ENCODE results near the gene UVRAG. TPM values are rescaled to one million over a fixed set of nuclear protein-coding genes. Genes with fewer than 3 reads are reported as not detected.

UVRAG gene
- total and polyA plus RNA-seq, 2 of the 13 experiments (the other 11 are each of a cell fraction or from before 2014, with no cell fraction given), result 9.7 to 17.3 TPM

DNA sequence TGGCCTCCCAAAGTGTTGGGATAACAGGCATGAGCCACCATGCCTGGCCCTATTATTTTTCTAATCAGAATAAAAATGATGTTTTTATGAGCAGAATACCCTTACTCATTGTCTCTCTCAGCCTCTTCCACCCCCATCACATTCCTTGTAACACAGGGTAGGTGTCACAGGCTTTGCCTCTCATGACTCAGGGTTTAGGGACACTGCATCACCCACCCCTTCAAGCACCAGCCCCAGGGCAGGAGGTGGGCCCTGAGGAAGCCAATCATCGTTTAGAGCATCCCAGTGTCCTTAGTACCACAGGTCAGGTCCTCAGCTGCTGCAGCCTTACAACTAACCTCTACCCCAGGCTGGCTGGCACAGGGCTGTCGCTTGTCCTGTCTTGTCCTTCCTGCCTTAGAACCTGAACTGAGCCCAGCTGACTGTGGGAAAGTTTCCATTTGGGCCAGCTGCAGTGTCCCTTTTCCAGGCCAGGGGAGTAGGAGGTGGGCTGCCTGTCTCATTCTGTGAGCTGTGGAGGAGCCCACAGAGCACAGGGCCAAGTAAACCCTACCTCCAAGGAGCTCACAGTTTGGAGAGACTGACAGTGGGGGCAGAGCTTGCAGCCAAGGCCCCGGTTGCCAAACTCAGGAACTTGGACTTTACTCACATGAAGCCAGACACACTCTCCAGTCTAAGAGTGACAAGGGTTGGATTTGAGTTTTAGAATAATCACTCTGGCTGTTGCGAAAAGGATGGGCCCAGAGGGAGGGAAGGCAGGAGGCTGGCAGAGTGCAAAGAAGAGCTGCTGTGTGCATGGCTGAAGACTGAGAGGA lies 19.5 kb upstream of the UVRAG start (continued):
- no peak for TF ChIP-seq MTA3 (CRISPR knock-in tag; IDR thresholded peaks at IDR 0.05)
- TF ChIP-seq ZNF451 (CRISPR knock-in tag; IDR thresholded peaks at IDR 0.05), result peak; percentile 68; the same call in 1 of the 2 replicates
- TF ChIP-seq TBL1XR1 (IDR thresholded peaks at IDR 0.05; ENCODE audit: borderline replicate concordance, low read length, partially characterized antibody), result no peak
- TF ChIP-seq ISX (CRISPR knock-in tag; conservative IDR thresholded peaks at IDR 0.05), result no peak
- TF ChIP-seq ZNF546 (CRISPR knock-in tag; conservative IDR thresholded peaks at IDR 0.05), result no peak
- TF ChIP-seq KLF11 (CRISPR knock-in tag; IDR thresholded peaks at IDR 0.05), result no peak
- no peak for TF ChIP-seq SOX5 (CRISPR knock-in tag; IDR thresholded peaks at IDR 0.05; ENCODE audit: borderline replicate concordance)
- no peak for TF ChIP-seq KAT2B (IDR thresholded peaks at IDR 0.05; ENCODE audit: borderline replicate concordance, low read depth, low read length)
- TF ChIP-seq SKI (IDR thresholded peaks at IDR 0.05; ENCODE audit: partially characterized antibody), result peak; percentile 62
- no peak for TF ChIP-seq ZNF30 (CRISPR knock-in tag; IDR thresholded peaks at IDR 0.05)
- TF ChIP-seq MEIS2 (CRISPR knock-in tag; IDR thresholded peaks at IDR 0.05), result 0 out of 2 replicates have a peak, but pooled peaks have one; percentile 19
- TF ChIP-seq IKZF4 (CRISPR knock-in tag; IDR thresholded peaks at IDR 0.05; ENCODE audit: borderline replicate concordance, low read depth, not compliant biosample characterization), result no peak
- TF ChIP-seq TSC22D2 (CRISPR knock-in tag; IDR thresholded peaks at IDR 0.05; ENCODE audit: borderline replicate concordance), result 0 out of 2 replicates have a peak, but pooled peaks have one; percentile 19
- TF ChIP-seq SP2 (CRISPR knock-in tag; IDR thresholded peaks at IDR 0.05), result no peak
- TF ChIP-seq, protein P1, sequence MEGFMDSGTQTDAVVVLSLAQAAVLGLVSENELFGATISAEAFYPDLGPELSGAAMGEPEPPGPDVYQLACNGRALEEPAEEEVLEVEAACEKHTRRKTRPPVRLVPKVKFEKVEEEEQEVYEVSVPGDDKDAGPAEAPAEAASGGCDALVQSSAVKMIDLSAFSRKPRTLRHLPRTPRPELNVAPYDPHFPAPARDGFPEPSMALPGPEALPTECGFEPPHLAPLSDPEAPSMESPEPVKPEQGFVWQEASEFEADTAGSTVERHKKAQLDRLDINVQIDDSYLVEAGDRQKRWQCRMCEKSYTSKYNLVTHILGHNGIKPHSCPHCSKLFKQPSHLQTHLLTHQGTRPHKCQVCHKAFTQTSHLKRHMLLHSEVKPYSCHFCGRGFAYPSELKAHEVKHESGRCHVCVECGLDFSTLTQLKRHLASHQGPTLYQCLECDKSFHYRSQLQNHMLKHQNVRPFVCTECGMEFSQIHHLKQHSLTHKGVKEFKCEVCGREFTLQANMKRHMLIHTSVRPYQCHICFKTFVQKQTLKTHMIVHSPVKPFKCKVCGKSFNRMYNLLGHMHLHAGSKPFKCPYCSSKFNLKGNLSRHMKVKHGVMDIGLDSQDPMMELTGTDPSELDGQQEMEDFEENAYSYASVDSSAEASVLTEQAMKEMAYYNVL (CRISPR knock-in tag; IDR thresholded peaks at IDR 0.05; ENCODE audit: borderline replicate concordance), result no peak
- no peak for TF ChIP-seq ARHGAP35 (CRISPR knock-in tag; IDR thresholded peaks at IDR 0.05; ENCODE audit: borderline replicate concordance)
- TF ChIP-seq NCOA2 (CRISPR knock-in tag; IDR thresholded peaks at IDR 0.05), result peak; percentile 36; the same call in 1 of the 2 replicates
- TF ChIP-seq PLRG1 (conservative IDR thresholded peaks at IDR 0.05), result no peak
- no peak for TF ChIP-seq NR2F6 (IDR thresholded peaks at IDR 0.05)
- TF ChIP-seq NR2F6 (CRISPR knock-in tag; IDR thresholded peaks at IDR 0.05), result peak; percentile 40; the same call in 1 of the 2 replicates
- TF ChIP-seq, protein P2, sequence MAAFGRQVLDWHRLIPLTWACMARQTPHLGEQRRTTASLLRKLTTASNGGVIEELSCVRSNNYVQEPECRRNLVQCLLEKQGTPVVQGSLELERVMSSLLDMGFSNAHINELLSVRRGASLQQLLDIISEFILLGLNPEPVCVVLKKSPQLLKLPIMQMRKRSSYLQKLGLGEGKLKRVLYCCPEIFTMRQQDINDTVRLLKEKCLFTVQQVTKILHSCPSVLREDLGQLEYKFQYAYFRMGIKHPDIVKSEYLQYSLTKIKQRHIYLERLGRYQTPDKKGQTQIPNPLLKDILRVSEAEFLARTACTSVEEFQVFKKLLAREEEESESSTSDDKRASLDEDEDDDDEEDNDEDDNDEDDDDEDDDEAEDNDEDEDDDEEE (CRISPR knock-in tag; IDR thresholded peaks at IDR 0.05), result no peak
- TF ChIP-seq ZSCAN29 (CRISPR knock-in tag; conservative IDR thresholded peaks at IDR 0.05), result 0 out of 2 replicates have a peak, but pooled peaks have one; percentile 24
- TF ChIP-seq SNRNP70 (IDR thresholded peaks at IDR 0.05; ENCODE audit: low read depth, low read length), result no peak
- TF ChIP-seq ZNF207 (IDR thresholded peaks at IDR 0.05; ENCODE audit: borderline replicate concordance), result no peak
- peak; percentile 49; the same call in 1 of the 2 replicates for TF ChIP-seq GZF1 (CRISPR knock-in tag; IDR thresholded peaks at IDR 0.05)
- TF ChIP-seq, protein P3, sequence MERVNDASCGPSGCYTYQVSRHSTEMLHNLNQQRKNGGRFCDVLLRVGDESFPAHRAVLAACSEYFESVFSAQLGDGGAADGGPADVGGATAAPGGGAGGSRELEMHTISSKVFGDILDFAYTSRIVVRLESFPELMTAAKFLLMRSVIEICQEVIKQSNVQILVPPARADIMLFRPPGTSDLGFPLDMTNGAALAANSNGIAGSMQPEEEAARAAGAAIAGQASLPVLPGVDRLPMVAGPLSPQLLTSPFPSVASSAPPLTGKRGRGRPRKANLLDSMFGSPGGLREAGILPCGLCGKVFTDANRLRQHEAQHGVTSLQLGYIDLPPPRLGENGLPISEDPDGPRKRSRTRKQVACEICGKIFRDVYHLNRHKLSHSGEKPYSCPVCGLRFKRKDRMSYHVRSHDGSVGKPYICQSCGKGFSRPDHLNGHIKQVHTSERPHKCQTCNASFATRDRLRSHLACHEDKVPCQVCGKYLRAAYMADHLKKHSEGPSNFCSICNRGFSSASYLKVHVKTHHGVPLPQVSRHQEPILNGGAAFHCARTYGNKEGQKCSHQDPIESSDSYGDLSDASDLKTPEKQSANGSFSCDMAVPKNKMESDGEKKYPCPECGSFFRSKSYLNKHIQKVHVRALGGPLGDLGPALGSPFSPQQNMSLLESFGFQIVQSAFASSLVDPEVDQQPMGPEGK (CRISPR knock-in tag; IDR thresholded peaks at IDR 0.05), result peak; percentile 52; the same call in 1 of the 2 replicates
- TF ChIP-seq SYNCRIP (IDR thresholded peaks at IDR 0.05; ENCODE audit: insufficient read depth, low read depth, low read length), result no peak

Data from HepG2 (cell line).